OCI-LY7 (cell line): ENCODE data around the gene ADSS2. TPM values are rescaled to one million over a fixed set of nuclear protein-coding genes. Genes with fewer than 3 reads are reported as not detected.

Source experiments
- BruUV-seq: library from RNA; stranded (reverse); fragments of 400-500 nt; replicated peaks from 2 replicates; lab custom pipeline; 2021; lab: Mats Ljungman, UMichigan
- CTCF ChIA-PET: fragments of 300-600 bp; sonication (Branson Sonifier 250); formaldehyde crosslinking; loops from one replicate; lab custom pipeline; 2022; ENCODE audit warnings: antibody characterized with exemption; ENCODE audit not compliant: unreplicated experiment; lab: Charles Lee
- POLR2A ChIA-PET: fragments of 300-600 bp; sonication (Branson Sonifier 250); formaldehyde crosslinking; loops from one replicate; lab custom pipeline; 2022; ENCODE audit warnings: antibody characterized with exemption; lab: Charles Lee
- DNase-seq: peaks from one replicate; pipeline ENCODE4 v3.0.0-alpha.2; 2015; ENCODE audit warnings: low spot score
- H2AFZ ChIP-seq: fragments of 200-600 bp; sonication (generic), shearing (Covaris generic); 2 replicates; pipeline ENCODE4 v1.6.1; 2014; ENCODE audit warnings: mild to moderate bottlenecking, antibody characterized with exemption, low read length, moderate library complexity
- H3K27ac ChIP-seq: fragments of 200-600 bp; sonication (generic); 2 replicates; pipeline ENCODE4 v1.5.1; 2014; ENCODE audit warnings: mixed run types, low read depth, mild to moderate bottlenecking, moderate library complexity, low read length, inconsistent platforms; ENCODE audit not compliant: poor library complexity, severe bottlenecking
- H3K36me3 ChIP-seq: fragments of 200-600 bp; sonication (generic); 2 replicates; pipeline ENCODE4 v1.6.1; 2014; ENCODE audit warnings: mild to moderate bottlenecking, antibody characterized with exemption, low read length, moderate library complexity, mixed read lengths; ENCODE audit not compliant: insufficient read depth
- H3K4me1 ChIP-seq: fragments of 200-600 bp; sonication (generic); 2 replicates; pipeline ENCODE4 v1.5.1; 2014; ENCODE audit warnings: mild to moderate bottlenecking, low read length; ENCODE audit not compliant: insufficient read depth, poor library complexity, severe bottlenecking
- H3K4me2 ChIP-seq: fragments of 200-600 bp; sonication (generic); 2 replicates; pipeline ENCODE4 v1.6.1; 2014; ENCODE audit warnings: mild to moderate bottlenecking, low read length
- H3K4me3 ChIP-seq: fragments of 200-600 bp; sonication (generic); 2 replicates; pipeline ENCODE4 v1.5.1; 2014; ENCODE audit warnings: mild to moderate bottlenecking, low read depth, low read length; ENCODE audit not compliant: poor library complexity, severe bottlenecking
- H3K79me2 ChIP-seq: fragments of 200-600 bp; sonication (generic); 2 replicates; pipeline ENCODE4 v1.6.1; 2016; ENCODE audit warnings: low read depth, mild to moderate bottlenecking, low read length, moderate library complexity, mixed read lengths; ENCODE audit not compliant: insufficient read depth
- H3K9me2 ChIP-seq: fragments of 200-600 bp; sonication (generic); 2 replicates; pipeline ENCODE4 v1.6.1; 2016; ENCODE audit warnings: mild to moderate bottlenecking, low read length, mixed read lengths; ENCODE audit not compliant: insufficient read depth
- H3K9me3 ChIP-seq: fragments of 200-600 bp; sonication (generic); 2 replicates; pipeline ENCODE4 v1.6.1; 2014; ENCODE audit warnings: mild to moderate bottlenecking, mixed run types, low read length, mixed read lengths
- H4K20me1 ChIP-seq: fragments of 200-600 bp; sonication (generic); 2 replicates; pipeline ENCODE4 v1.6.1; 2014; ENCODE audit warnings: mild to moderate bottlenecking, antibody characterized with exemption, low read length, moderate library complexity, mixed read lengths; ENCODE audit not compliant: insufficient read depth
- CTCF ChIP-seq: fragments of 200-600 bp; sonication (generic); conservative IDR thresholded peaks from 2 replicates; pipeline ENCODE4 v1.5.1; 2014; ENCODE audit warnings: mild to moderate bottlenecking, antibody characterized with exemption, low read length, moderate library complexity, mixed read lengths
- EZH2phosphoT487 ChIP-seq: fragments of 200-600 bp; sonication (generic); IDR thresholded peaks from 2 replicates; pipeline ENCODE4 v1.6.1; 2018; ENCODE audit warnings: low read depth, borderline replicate concordance, mild to moderate bottlenecking, mixed run types, antibody characterized with exemption, low read length, moderate library complexity, mixed read lengths
- intact Hi-C: fragments of 100-400 bp; cut with micrococcal nuclease; formaldehyde crosslinking; loops from one replicate; pipeline ENCODE4 v1.10.0; 2022; ENCODE audit not compliant: unreplicated experiment
- total RNA-seq, 2 experiments: library from RNA; depleted of rRNA in 1 of 2; stranded (reverse); fragments of >200 nt in 1 of 2; shearing (Covaris generic) in 1 of 2; gene quantifications; 2 replicates each; pipeline ENCODE4 v1.2.3, GENCODE V29; 2014 to 2022

The ADSS2 gene
- total RNA-seq, 2 experiments from 2014 or later = 35.2 to 54.6 TPM

DNA sequence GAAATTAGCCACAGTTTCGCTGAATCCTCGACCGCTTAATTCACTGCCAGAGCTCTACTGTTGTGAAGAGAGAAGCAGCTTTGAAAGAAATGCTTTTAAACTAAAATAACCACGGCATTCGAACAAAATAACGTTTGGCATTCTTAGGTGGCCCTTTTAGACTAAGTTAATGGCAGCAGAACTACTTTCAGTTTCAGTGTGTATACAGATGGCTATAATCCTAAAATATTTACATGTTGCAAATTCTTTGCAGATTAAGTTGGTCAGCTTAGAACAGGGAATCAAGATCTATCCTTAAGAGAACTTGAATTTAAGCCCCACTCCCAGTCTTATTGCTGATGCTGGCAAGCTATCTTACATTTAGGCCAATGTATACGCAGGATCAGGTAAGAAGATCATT is 62.7 kb downstream of the ADSS2 start:
- intact Hi-C loops = no loop called here
- Histone ChIP-seq H3K79me2 (no peaks in the 10 kb centered on the region), H2AFZ (no peak overlapping the region), H4K20me1 (no peaks in the 10 kb centered on the region), H3K4me1 (no peaks in the 10 kb centered on the region), H3K9me2 (no peaks in the 10 kb centered on the region), H3K4me3 (no peak overlapping the region), H3K36me3 (no peaks in the 10 kb centered on the region), H3K9me3 (no peaks in the 10 kb centered on the region), H3K4me2 (no peak overlapping the region), H3K27ac (no peak overlapping the region)
- no TSS peak for BruUV-seq
- DNase-seq = no peak
- ChIA-PET CTCF (no interaction called here), POLR2A (no interaction called here)
- no peak for TF ChIP-seq EZH2phosphoT487
- TF ChIP-seq CTCF = no peak

DNA sequence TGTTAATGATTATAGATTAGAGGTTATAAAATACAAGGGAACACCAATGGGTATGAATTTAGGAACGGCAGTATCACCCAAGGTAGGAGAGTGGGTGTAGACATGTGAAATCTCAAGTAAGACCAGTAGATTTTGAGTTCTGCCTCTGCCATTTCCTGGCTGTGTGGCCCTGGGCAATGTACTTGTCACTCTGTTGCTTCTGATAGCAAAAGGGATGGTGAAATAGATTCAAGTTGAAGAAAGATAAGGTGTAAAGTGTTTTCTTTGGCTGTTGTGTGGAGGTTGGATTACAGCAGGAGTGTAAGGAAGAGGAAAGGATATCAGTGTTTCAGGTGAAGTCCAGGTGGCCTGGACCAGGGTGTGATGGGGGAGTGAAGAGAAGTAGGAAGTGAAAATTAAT is 64.3 kb downstream of the ADSS2 start:
- intact Hi-C loops = no loop called here
- no peak overlapping the region for H3K4me2 ChIP-seq
- H3K27ac ChIP-seq = no peak overlapping the region
- no peaks in the 10 kb centered on the region for H3K9me3 ChIP-seq
- H3K9me2 ChIP-seq = no peaks in the 10 kb centered on the region
- CTCF ChIA-PET = no interaction called here
- no peaks in the 10 kb centered on the region for H3K79me2 ChIP-seq
- no peak for DNase-seq
- H4K20me1 ChIP-seq = no peaks in the 10 kb centered on the region
- no TSS peak for BruUV-seq
- POLR2A ChIA-PET = interaction anchor here (0.6 kb wide), 1 partner anchor 321 kb away, joined by 4 read pairs; no protein-coding TSS in a partner anchor
- TF ChIP-seq CTCF (no peak), EZH2phosphoT487 (no peak)
- H3K36me3 ChIP-seq = no peaks in the 10 kb centered on the region
- H2AFZ ChIP-seq = no peak overlapping the region
- H3K4me3 ChIP-seq = no peak overlapping the region
- H3K4me1 ChIP-seq = no peaks in the 10 kb centered on the region

DNA sequence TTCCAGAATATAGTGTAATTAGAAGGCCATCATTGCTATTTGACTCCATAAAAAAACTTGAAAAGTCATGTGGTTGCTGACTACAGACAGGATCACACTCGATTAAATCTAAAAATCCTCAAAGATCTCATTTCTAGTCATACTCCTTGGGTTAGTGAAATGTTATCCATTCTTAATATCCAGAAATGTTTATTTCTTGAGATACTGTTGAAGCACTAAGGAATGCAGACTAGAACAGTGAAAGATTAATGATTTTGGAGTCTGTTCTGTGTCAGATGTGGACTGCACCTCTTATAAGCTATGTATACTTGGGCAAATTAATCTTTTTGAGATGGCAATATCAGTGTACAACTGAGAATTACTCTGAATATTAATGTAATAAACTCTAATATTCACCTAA is 65.1 kb downstream of the ADSS2 start:
- no TSS peak for BruUV-seq
- H3K27ac ChIP-seq = no peak overlapping the region
- no peak overlapping the region for H3K4me2 ChIP-seq
- intact Hi-C loops = no loop called here
- no peak overlapping the region for H3K4me3 ChIP-seq
- no peaks in the 10 kb centered on the region for H4K20me1 ChIP-seq
- POLR2A ChIA-PET = interaction anchor here (0.6 kb wide), 1 partner anchor 320 kb away, joined by 4 read pairs; no protein-coding TSS in a partner anchor
- no peaks in the 10 kb centered on the region for H3K4me1 ChIP-seq
- CTCF ChIA-PET = no interaction called here
- H3K79me2 ChIP-seq = no peaks in the 10 kb centered on the region
- no peak for DNase-seq
- no peaks in the 10 kb centered on the region for H3K9me2 ChIP-seq
- H2AFZ ChIP-seq = no peak overlapping the region
- no peaks in the 10 kb centered on the region for H3K36me3 ChIP-seq
- no peak for TF ChIP-seq CTCF
- TF ChIP-seq EZH2phosphoT487 = no peak
- no peaks in the 10 kb centered on the region for H3K9me3 ChIP-seq
